GM21529 (cell line): ENCODE results near the gene KCNH1.
A peak's percentile ranks its signal among the peaks of the same experiment; 100 is the strongest.
"Not testable (repeated sequence)": the region's sequence is repeated elsewhere in the genome, so short reads cannot be mapped to it uniquely, and the experiment has no call there.

ENCODE experiments used
- ATAC-seq: cut with Tn5 transposase; IDR thresholded peaks from one replicate; pipeline ENCODE4 v1.9.1; 2021; ENCODE audit not compliant: unreplicated experiment

KCNH1 gene

GRCh38 chr1:211013346-211014240, 120.4 kb downstream of the KCNH1 start:
- ATAC-seq, result no peak

GRCh38 chr1:211011128-211011527, 122.8 kb downstream of the KCNH1 start:
- ATAC-seq, result not testable (repeated sequence)

GRCh38 chr1:211009944-211010343, 124.0 kb downstream of the KCNH1 start:
- ATAC-seq, result no peak

GRCh38 chr1:211007830-211008229, 126.1 kb downstream of the KCNH1 start:
- no peak for ATAC-seq

- ATAC-seq, result not testable (repeated sequence)
Measured at GRCh38 chr1:210995931-210996330, 138.0 kb downstream of the KCNH1 start.

GRCh38 chr1:210992837-210993236, 141.1 kb downstream of the KCNH1 start:
- no peak for ATAC-seq

- no peak for ATAC-seq
Measured at GRCh38 chr1:210989905-210990304, 144.0 kb downstream of the KCNH1 start.

- no peak for ATAC-seq
Measured at GRCh38 chr1:210981490-210981889, 152.5 kb downstream of the KCNH1 start.

- no peak for ATAC-seq
Measured at GRCh38 chr1:210980082-210980481, 153.9 kb downstream of the KCNH1 start.

GRCh38 chr1:210978974-210979354, 155.0 kb downstream of the KCNH1 start:
- no peak for ATAC-seq

GRCh38 chr1:210978316-210978973, 155.5 kb downstream of the KCNH1 start:
- ATAC-seq, result no peak

- no peak for ATAC-seq
Measured at GRCh38 chr1:210951279-210951678, 182.7 kb downstream of the KCNH1 start.

- peak; percentile 75 for ATAC-seq
Measured at GRCh38 chr1:210949940-210950546, 183.9 kb downstream of the KCNH1 start.

- no peak for ATAC-seq
Measured at GRCh38 chr1:210949489-210949888, 184.5 kb downstream of the KCNH1 start.

GRCh38 chr1:210949039-210949438, 184.9 kb downstream of the KCNH1 start:
- no peak for ATAC-seq

GRCh38 chr1:210944252-210944651, 189.7 kb downstream of the KCNH1 start:
- ATAC-seq, result no peak

GRCh38 chr1:210942513-210942912, 191.4 kb downstream of the KCNH1 start:
- no peak for ATAC-seq

GRCh38 chr1:210940081-210940617, 193.8 kb downstream of the KCNH1 start:
- ATAC-seq, result no peak

GRCh38 chr1:210938416-210938925, 195.5 kb downstream of the KCNH1 start:
- no peak for ATAC-seq

- no peak for ATAC-seq
Measured at GRCh38 chr1:210937846-210938245, 196.1 kb downstream of the KCNH1 start.

- ATAC-seq, result no peak
Measured at GRCh38 chr1:210935905-210936304, 198.0 kb downstream of the KCNH1 start.
